ENCODE results near the gene CCDC57. TPM values are rescaled to one million over a fixed set of nuclear protein-coding genes. Genes with fewer than 3 reads are reported as not detected.
A peak's percentile ranks its signal among the peaks of the same experiment; 100 is the strongest.

CCDC57 gene
- total and polyA plus RNA-seq, 2 of the 4 experiments (the other 2 are of a cell fraction) = 7.3 to 31.3 TPM

GRCh38 chr17:82055023-82055964, 157.3 kb downstream of the CCDC57 start:
- H3K36me3 ChIP-seq (ENCODE audit: control insufficient read depth, insufficient read depth, low read length) = peaks cover 59% of the 10 kb centered on the region
- no peak overlapping the region for H3K9ac ChIP-seq (ENCODE audit: low read depth, low read length)
- H3K27ac ChIP-seq (ENCODE audit: insufficient read depth, low read length) = no peak overlapping the region
- no peak overlapping the region for H3K18ac ChIP-seq (ENCODE audit: low read depth, low read length)
- no peak overlapping the region for H4K8ac ChIP-seq (ENCODE audit: low read depth in 2 of 2, low read length in 2 of 2)
- H3K79me1 ChIP-seq (ENCODE audit: low read depth in 1 of 2, low read length in 2 of 2) = peaks cover 12 to 37% of the 10 kb centered on the region in 2 experiments
- in situ Hi-C loops (cut with MboI; ENCODE audit: low sequenced_read_pairs) (no loop called here), intact Hi-C loops (cut with micrococcal nuclease) (no loop called here), dilution Hi-C loops (cut with HindIII; ENCODE audit: low sequenced_read_pairs, unreplicated experiment) (no loop called here)
- H2AK9ac ChIP-seq (replicated peaks; ENCODE audit: low read depth, low read length, poor library complexity) = peak overlapping the region; percentile 42
- H3K4me1 ChIP-seq (ENCODE audit: control insufficient read depth, insufficient read depth, low read length) = peaks cover 15% of the 10 kb centered on the region
- H4K5ac ChIP-seq (ENCODE audit: low read depth, low read length) = no peak overlapping the region
- H3K4me2 ChIP-seq (ENCODE audit: low read depth, low read length) = no peak overlapping the region
- POLR2A ChIA-PET (ENCODE audit: unreplicated experiment) = no interaction called here
- 83% methylated on average over 6 of the region's 26 CpGs; no CpG with 5 or more reads in 1 of the 2 experiments for WGBS, 2 experiments (ENCODE audit: extremely low coverage in 2 of 2, insufficient read length in 1 of 2)
- no peaks in the 10 kb centered on the region for H3K9me3 ChIP-seq (ENCODE audit: control insufficient read depth, insufficient read depth, low read length)
- H2AK5ac ChIP-seq (ENCODE audit: low read depth, low read length) = no peak overlapping the region
- peaks cover 4% of the 10 kb centered on the region for H4K20me1 ChIP-seq (ENCODE audit: insufficient read depth, low read length)
- ATAC-seq (ENCODE audit: low read depth) (no peak), DNase-seq (no peak)
- no peak overlapping the region for H4K91ac ChIP-seq (ENCODE audit: insufficient read depth, low read depth, low read length)
- no peak overlapping the region for H3K14ac ChIP-seq (replicated peaks; ENCODE audit: low read depth, low read length)
- H3K4ac ChIP-seq (ENCODE audit: low read depth, low read length) = no peak overlapping the region
- H3K9me1 ChIP-seq (ENCODE audit: insufficient read depth, low read length) = peaks cover 5% of the 10 kb centered on the region
- CTCF ChIA-PET = no interaction called here
- H2BK15ac ChIP-seq (ENCODE audit: low read depth, low read length) = no peak overlapping the region
- no peak overlapping the region for H2AFZ ChIP-seq (replicated peaks; ENCODE audit: low read length, poor library complexity)
- TF ChIP-seq RAD21 (IDR thresholded peaks at IDR 0.05; ENCODE audit: low read length) = no peak
- TF ChIP-seq MAZ (IDR thresholded peaks at IDR 0.05; ENCODE audit: borderline replicate concordance, low read depth, low read length) = no peak
- TF ChIP-seq NFE2L2 (IDR thresholded peaks at IDR 0.05; ENCODE audit: low read depth, low read length) = no peak
- no peak for TF ChIP-seq CTCF (conservative IDR thresholded peaks at IDR 0.05; ENCODE audit: low read depth, low read length)
- TF ChIP-seq ELK1 (IDR thresholded peaks at IDR 0.05; ENCODE audit: borderline replicate concordance, low read depth, low read length) = no peak
- no peak for TF ChIP-seq CHD1 (IDR thresholded peaks at IDR 0.05; ENCODE audit: low read depth, low read length)
- no peak for TF ChIP-seq BHLHE40 (IDR thresholded peaks at IDR 0.05; ENCODE audit: low read depth, low read length)
- TF ChIP-seq RCOR1 (IDR thresholded peaks at IDR 0.05; ENCODE audit: insufficient replicate concordance, low read length) = no peak
- TF ChIP-seq FOS (IDR thresholded peaks at IDR 0.05; ENCODE audit: low read depth, low read length) = no peak
- TF ChIP-seq MAFK (IDR thresholded peaks at IDR 0.05; ENCODE audit: low read depth, low read length) = no peak
- no peak for TF ChIP-seq USF2 (IDR thresholded peaks at IDR 0.05; ENCODE audit: low read depth, low read length)
- no peaks in the 10 kb centered on the region for H3K27me3 ChIP-seq (ENCODE audit: control insufficient read depth, insufficient read depth, low read length)
- no peak overlapping the region for H3K4me3 ChIP-seq (ENCODE audit: insufficient read depth, low read depth, low read length)
- BruUV-seq (replicated peaks) = no TSS peak
- H2BK5ac ChIP-seq (ENCODE audit: low read depth, low read length, poor library complexity, severe bottlenecking) = no peak overlapping the region
- no peak overlapping the region for H2BK20ac ChIP-seq (ENCODE audit: low read depth, low read length)
- H3K23ac ChIP-seq (ENCODE audit: low read depth, low read length) = no peak overlapping the region
- no peak overlapping the region for H3K56ac ChIP-seq (ENCODE audit: extremely low read depth, insufficient read depth, low read length)
- no peak overlapping the region for H2BK120ac ChIP-seq (ENCODE audit: low read depth, low read length)

Data from IMR-90 (cell line).